ENCODE data around the gene POFUT2.

DNA sequence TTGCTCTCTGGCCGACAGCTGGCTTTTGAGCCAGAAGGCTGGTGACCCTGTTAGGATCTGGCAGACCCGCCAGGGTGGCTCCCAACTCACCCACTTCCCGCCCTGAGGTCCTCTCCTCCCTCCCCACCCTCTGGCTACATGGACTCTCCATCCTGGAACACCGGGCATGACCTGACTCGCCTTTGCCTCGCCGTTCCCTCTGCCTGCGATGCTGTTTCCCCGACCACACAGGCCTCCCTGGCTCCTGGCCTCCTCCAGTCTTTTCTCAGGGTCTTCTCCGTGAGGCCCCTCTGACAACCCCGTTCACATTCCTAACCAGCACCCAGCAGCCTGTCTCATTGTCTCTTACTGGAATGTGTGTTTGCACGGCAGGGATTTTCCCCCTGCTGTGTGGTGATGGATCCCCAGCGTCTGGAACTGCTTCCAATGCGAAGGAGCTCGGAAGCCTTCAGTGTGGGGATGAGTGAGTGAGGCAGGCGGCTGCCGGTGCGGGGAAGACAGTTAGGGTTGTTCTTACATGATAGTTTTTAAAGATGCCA, 46.0 kb upstream of the POFUT2 start:
- TF ChIP-seq, protein P1, sequence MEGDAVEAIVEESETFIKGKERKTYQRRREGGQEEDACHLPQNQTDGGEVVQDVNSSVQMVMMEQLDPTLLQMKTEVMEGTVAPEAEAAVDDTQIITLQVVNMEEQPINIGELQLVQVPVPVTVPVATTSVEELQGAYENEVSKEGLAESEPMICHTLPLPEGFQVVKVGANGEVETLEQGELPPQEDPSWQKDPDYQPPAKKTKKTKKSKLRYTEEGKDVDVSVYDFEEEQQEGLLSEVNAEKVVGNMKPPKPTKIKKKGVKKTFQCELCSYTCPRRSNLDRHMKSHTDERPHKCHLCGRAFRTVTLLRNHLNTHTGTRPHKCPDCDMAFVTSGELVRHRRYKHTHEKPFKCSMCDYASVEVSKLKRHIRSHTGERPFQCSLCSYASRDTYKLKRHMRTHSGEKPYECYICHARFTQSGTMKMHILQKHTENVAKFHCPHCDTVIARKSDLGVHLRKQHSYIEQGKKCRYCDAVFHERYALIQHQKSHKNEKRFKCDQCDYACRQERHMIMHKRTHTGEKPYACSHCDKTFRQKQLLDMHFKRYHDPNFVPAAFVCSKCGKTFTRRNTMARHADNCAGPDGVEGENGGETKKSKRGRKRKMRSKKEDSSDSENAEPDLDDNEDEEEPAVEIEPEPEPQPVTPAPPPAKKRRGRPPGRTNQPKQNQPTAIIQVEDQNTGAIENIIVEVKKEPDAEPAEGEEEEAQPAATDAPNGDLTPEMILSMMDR (IDR thresholded peaks at IDR 0.05) = no peak
- no peak for TF ChIP-seq POLR2A (IDR thresholded peaks at IDR 0.05)
